ENCODE data around the gene HTR3A. TPM values are rescaled to one million over a fixed set of nuclear protein-coding genes. Genes with fewer than 3 reads are reported as not detected.

HTR3A gene
- total RNA-seq, 2 donors from 2014 or later: not detected

DNA sequence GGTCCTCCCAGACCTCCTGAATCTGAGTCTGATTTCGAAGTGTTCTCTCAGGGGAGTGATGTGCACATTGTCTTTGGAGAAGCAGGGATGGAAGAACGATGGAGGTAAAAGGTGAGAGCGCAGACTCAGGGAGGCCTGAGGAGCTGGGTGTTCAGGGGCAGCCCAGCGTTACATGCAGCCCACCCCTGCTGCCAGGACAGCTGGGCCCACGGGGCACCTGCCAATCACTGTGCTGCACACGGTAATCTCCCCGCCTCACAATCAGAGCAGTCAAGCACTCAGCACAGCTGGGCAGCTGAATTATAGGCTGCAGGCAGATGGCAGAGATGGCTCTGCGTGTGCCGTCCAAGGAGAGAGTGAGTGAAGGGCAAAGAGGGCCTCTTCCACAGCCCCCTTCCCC, 17.9 kb upstream of the HTR3A start:
- Histone ChIP-seq H3K27ac (no peak overlapping the region), H3K4me1 (ENCODE audit: control insufficient read depth in 1 of 2, low read depth in 2 of 2) (no peaks in the 10 kb centered on the region), H3K4me3 (no peak overlapping the region), H3K27me3 (replicated peaks; ENCODE audit: insufficient read depth) (no peaks in the 10 kb centered on the region), H3K9me3 (no peaks in the 10 kb centered on the region), H3K36me3 (no peaks in the 10 kb centered on the region)
- DNase-seq (ENCODE audit: low spot score) (no peak), ATAC-seq (ENCODE audit: insufficient number of reproducible peaks, low FRiP score, low read depth) (no peak)
- TF ChIP-seq, protein P1, sequence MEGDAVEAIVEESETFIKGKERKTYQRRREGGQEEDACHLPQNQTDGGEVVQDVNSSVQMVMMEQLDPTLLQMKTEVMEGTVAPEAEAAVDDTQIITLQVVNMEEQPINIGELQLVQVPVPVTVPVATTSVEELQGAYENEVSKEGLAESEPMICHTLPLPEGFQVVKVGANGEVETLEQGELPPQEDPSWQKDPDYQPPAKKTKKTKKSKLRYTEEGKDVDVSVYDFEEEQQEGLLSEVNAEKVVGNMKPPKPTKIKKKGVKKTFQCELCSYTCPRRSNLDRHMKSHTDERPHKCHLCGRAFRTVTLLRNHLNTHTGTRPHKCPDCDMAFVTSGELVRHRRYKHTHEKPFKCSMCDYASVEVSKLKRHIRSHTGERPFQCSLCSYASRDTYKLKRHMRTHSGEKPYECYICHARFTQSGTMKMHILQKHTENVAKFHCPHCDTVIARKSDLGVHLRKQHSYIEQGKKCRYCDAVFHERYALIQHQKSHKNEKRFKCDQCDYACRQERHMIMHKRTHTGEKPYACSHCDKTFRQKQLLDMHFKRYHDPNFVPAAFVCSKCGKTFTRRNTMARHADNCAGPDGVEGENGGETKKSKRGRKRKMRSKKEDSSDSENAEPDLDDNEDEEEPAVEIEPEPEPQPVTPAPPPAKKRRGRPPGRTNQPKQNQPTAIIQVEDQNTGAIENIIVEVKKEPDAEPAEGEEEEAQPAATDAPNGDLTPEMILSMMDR (IDR thresholded peaks at IDR 0.05): no peak

DNA sequence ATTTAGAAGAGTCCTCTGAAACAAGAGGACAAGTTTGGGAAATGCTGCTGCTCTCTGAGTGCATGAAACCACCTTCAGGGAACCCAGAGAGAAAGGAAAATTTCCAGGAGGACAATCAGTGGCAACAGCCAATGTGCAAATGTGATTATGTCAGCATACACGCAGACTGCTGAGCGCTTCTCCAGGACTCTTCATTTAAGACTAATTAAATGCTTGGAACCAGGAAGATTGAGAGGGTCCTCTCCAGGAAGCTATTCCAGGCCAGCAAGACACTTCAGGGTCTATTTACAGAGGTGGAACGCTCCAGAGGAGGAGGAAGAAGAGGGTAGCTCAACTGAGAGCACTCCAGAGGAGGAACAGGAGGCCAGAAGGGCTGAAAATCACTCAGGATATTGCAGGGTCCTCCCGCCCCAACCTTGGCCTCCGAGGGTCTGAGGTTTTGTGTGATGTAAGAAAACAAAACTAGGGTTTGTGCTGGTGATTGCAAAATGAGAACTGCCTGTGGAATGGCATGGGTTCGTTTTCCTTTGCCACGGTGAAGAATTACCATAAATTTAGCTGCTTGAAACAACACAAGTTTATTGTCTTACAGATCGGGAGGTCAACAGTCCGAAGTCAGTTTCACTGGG, 14.1 kb upstream of the HTR3A start:
- Histone ChIP-seq H3K4me1 (ENCODE audit: control insufficient read depth in 1 of 2, low read depth in 2 of 2) (no peaks in the 10 kb centered on the region), H3K27ac (no peak overlapping the region), H3K4me3 (no peak overlapping the region), H3K27me3 (replicated peaks; ENCODE audit: insufficient read depth) (no peaks in the 10 kb centered on the region), H3K9me3 (no peaks in the 10 kb centered on the region), H3K36me3 (no peaks in the 10 kb centered on the region)
- DNase-seq (ENCODE audit: low spot score): no peak
- no peak for ATAC-seq (ENCODE audit: insufficient number of reproducible peaks, low FRiP score, low read depth)
- TF ChIP-seq, protein P1 (IDR thresholded peaks at IDR 0.05): no peak

DNA sequence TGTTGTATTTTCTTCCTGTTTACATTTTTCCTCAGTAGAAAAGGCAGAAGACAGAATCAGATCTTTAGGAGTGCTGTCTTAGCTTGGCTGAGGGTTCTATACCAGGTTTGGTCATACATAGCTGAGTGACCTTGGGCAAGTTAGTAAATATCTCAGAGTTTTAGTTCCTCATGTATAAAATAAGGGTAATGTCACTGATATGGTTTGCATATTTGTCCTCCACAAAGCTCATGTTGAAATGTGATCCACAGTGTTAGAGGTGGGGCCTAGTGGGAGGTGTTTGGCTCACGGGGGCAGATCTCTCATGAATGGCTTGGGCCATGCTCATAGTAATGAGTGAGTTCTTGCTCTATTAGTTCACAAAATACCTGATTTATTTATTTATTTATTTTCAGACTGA, 7.5 kb upstream of the HTR3A start:
- no peak for DNase-seq (ENCODE audit: low spot score)
- TF ChIP-seq, protein P1 (IDR thresholded peaks at IDR 0.05): no peak
- Histone ChIP-seq H3K27ac (no peak overlapping the region), H3K4me1 (ENCODE audit: control insufficient read depth in 1 of 2, low read depth in 2 of 2) (no peaks in the 10 kb centered on the region), H3K36me3 (no peaks in the 10 kb centered on the region), H3K27me3 (replicated peaks; ENCODE audit: insufficient read depth) (no peaks in the 10 kb centered on the region), H3K4me3 (no peak overlapping the region), H3K9me3 (no peaks in the 10 kb centered on the region)
- no peak for ATAC-seq (ENCODE audit: insufficient number of reproducible peaks, low FRiP score, low read depth)

DNA sequence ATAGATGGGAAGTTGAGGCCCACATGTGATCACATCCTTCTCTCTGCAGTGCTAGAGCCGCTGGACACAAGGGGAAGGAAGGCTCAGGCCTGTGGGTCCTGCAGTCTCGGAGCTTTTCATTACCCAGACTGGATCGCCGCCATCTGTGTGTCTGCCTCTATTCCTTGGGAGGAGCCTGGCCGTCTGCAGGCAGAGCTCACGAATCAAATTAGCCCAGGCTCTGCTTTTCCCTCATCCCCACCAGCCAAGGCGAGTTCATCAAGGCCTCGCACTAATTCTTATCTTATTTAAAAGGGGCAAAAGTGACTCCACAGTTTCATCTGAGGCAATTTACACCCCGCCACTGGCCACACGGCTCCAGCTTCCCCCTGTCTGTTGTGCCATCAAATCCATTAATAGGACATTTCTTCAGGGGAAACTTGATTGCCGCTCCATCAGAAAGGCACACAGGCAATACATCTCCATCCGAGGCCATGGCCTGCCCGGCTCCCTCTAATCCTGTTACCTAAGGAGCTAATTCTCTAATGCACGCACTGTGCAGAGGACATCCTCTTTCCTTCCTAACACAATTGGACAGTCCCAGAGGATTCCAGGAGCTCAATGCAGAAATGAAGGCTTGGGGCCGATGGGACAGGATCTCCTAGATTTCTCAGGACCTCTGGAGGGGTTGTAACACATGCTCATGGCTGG, 3.3 kb upstream of the HTR3A start:
- H3K4me3 ChIP-seq: no peak overlapping the region
- no peaks in the 10 kb centered on the region for H3K9me3 ChIP-seq
- no peak overlapping the region for H3K27ac ChIP-seq
- H3K4me1 ChIP-seq (ENCODE audit: control insufficient read depth in 1 of 2, low read depth in 2 of 2): peaks cover 0 to 7% of the 10 kb centered on the region in 2 donors
- ATAC-seq (ENCODE audit: insufficient number of reproducible peaks, low FRiP score, low read depth) (no peak), DNase-seq (ENCODE audit: low spot score) (no peak)
- no peaks in the 10 kb centered on the region for H3K27me3 ChIP-seq (replicated peaks; ENCODE audit: insufficient read depth)
- no peaks in the 10 kb centered on the region for H3K36me3 ChIP-seq
- TF ChIP-seq, protein P1 (IDR thresholded peaks at IDR 0.05): no peak

DNA sequence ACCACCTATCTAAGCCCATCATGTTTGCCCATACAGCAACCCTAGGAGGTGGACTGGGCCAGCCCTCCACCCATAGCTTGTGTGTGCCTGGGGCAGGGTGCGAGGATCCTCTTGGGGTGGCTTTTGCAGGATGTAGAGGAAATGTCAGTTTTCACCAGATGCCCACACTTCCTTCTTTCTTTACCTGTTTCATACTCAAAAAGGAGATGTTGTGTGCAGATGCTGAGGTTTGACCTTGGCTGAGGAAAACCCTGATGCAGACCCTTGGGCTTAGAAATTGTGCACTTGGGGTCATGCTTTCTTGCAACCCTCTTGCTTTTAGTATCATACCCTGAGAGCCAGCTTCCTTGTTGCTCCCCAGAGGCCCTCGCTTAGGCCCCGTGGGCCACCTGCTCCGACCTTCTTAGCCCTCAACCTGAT, 2.2 kb downstream of the HTR3A start:
- no peaks in the 10 kb centered on the region for H3K9me3 ChIP-seq
- H3K27me3 ChIP-seq (replicated peaks; ENCODE audit: insufficient read depth): no peaks in the 10 kb centered on the region
- H3K4me3 ChIP-seq: no peak overlapping the region
- ATAC-seq (ENCODE audit: insufficient number of reproducible peaks, low FRiP score, low read depth) (no peak), DNase-seq (ENCODE audit: low spot score) (no peak)
- TF ChIP-seq, protein P1 (IDR thresholded peaks at IDR 0.05): no peak
- peaks cover 0 to 7% of the 10 kb centered on the region in 2 donors for H3K4me1 ChIP-seq (ENCODE audit: control insufficient read depth in 1 of 2, low read depth in 2 of 2)
- no peaks in the 10 kb centered on the region for H3K36me3 ChIP-seq
- no peak overlapping the region for H3K27ac ChIP-seq
